Mucosa of descending colon (tissue), 3 donors: ENCODE measurements around the gene PADI2. TPM values are rescaled to one million over a fixed set of nuclear protein-coding genes. Genes with fewer than 3 reads are reported as not detected.
A peak's percentile ranks its signal among the peaks of the same experiment; 100 is the strongest.

Experiments used
- ATAC-seq: fragments of 200-7000 bp; cut with Tn5 transposase; one replicate; pipeline ENCODE4 v1.9.1; 2020; ENCODE audit warnings: mild to moderate bottlenecking, moderate library complexity
- DNase-seq, 3 donors: peaks; one replicate each; pipeline ENCODE4 v3.0.0-alpha.2; 2020
- H3K36me3 ChIP-seq: fragments of 200-600 bp; one replicate; pipeline ENCODE4 v1.8.0; 2021; ENCODE audit warnings: low read depth, mild to moderate bottlenecking
- H3K4me1 ChIP-seq: fragments of 200-600 bp; one replicate; pipeline ENCODE4 v1.8.0; 2021; ENCODE audit warnings: low read depth, mild to moderate bottlenecking
- H3K4me3 ChIP-seq: fragments of 200-600 bp; one replicate; pipeline ENCODE4 v1.8.0; 2021; ENCODE audit warnings: mild to moderate bottlenecking
- H3K9me3 ChIP-seq: fragments of 200-600 bp; one replicate; pipeline ENCODE4 v1.8.0; 2021; ENCODE audit warnings: mild to moderate bottlenecking
- intact Hi-C, 2 donors: fragments of 100-400 bp; cut with DNase I in 1 of 2; cut with micrococcal nuclease in 1 of 2; formaldehyde crosslinking; loops; one replicate each; pipeline versions ENCODE4 v1.11.0 to v1.11.1; 2022; cut with DNase I, micrococcal nuclease
- total RNA-seq, 3 donors: library from RNA; stranded (reverse); fragmentation: NEBNext Ultra II Directional in 2 of 3; extraction: Animal tissue kit (Norgen Biotek cat#: 25700) in 2 of 3; gene quantifications; one replicate each; pipeline versions ENCODE4 v1.2.1 to v1.2.4, GENCODE V29; 2021 to 2023
- TF ChIP-seq, protein P1 (sequence below): fragments of 200-600 bp; IDR thresholded peaks from one replicate; pipeline ENCODE4 v1.8.0; 2022; ENCODE audit warnings: antibody characterized with exemption, mild to moderate bottlenecking
- donor health status: DM: no; HTN: no; CAD: no; lungs with moderate emphysema.
- donor health status: DM: no; HTN: no; CAD: no.
- donor health status: DM: no; HTN: yes; CAD: no.

The PADI2 gene
- total RNA-seq, 3 donors from 2014 or later: 105 to 398 (median 163) TPM

- no peaks in the 10 kb centered on the region for H3K36me3 ChIP-seq
- no peak for DNase-seq
- intact Hi-C loops: no loop called here
- TF ChIP-seq, protein P1, sequence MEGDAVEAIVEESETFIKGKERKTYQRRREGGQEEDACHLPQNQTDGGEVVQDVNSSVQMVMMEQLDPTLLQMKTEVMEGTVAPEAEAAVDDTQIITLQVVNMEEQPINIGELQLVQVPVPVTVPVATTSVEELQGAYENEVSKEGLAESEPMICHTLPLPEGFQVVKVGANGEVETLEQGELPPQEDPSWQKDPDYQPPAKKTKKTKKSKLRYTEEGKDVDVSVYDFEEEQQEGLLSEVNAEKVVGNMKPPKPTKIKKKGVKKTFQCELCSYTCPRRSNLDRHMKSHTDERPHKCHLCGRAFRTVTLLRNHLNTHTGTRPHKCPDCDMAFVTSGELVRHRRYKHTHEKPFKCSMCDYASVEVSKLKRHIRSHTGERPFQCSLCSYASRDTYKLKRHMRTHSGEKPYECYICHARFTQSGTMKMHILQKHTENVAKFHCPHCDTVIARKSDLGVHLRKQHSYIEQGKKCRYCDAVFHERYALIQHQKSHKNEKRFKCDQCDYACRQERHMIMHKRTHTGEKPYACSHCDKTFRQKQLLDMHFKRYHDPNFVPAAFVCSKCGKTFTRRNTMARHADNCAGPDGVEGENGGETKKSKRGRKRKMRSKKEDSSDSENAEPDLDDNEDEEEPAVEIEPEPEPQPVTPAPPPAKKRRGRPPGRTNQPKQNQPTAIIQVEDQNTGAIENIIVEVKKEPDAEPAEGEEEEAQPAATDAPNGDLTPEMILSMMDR: no peak
- ATAC-seq: no peak
- H3K4me1 ChIP-seq: no peaks in the 10 kb centered on the region
- no peaks in the 10 kb centered on the region for H3K9me3 ChIP-seq
- no peak overlapping the region for H3K4me3 ChIP-seq
Measured at GRCh38 chr1:17163789-17164666, 44.8 kb upstream of the PADI2 start.

- TF ChIP-seq, protein P1: no peak
- Histone ChIP-seq H3K4me3 (no peak overlapping the region), H3K36me3 (no peaks in the 10 kb centered on the region), H3K4me1 (no peaks in the 10 kb centered on the region), H3K9me3 (no peaks in the 10 kb centered on the region)
- intact Hi-C loops: no loop called here
- ATAC-seq: no peak
- no peak for DNase-seq
Measured at GRCh38 chr1:17163371-17163770, 44.1 kb upstream of the PADI2 start.

DNA sequence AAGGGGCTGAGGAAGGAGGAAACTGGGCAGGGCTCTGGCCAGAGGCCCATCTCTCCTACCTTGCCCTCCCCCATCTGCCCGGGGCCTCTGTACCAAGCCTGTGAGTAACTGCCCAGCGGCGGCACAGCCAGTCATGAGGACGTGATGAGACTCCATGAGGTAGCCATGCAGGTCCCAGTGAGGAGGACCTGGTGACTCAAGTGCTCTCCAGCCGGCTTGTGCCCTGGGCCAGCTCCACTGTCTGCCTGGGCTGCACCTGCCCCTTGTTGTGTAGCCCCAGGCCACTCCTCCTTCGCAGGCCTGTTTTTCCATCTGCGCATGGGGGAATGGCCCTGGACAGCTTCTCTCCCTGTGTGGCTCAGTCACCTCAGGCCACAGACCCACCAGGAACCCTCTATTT lies 43.7 kb upstream of the PADI2 start:
- Histone ChIP-seq H3K36me3 (no peaks in the 10 kb centered on the region), H3K4me1 (no peaks in the 10 kb centered on the region), H3K4me3 (no peak overlapping the region), H3K9me3 (no peaks in the 10 kb centered on the region)
- DNase-seq: no peak
- no peak for ATAC-seq
- TF ChIP-seq, protein P1: no peak
- intact Hi-C loops: no loop called here

DNA sequence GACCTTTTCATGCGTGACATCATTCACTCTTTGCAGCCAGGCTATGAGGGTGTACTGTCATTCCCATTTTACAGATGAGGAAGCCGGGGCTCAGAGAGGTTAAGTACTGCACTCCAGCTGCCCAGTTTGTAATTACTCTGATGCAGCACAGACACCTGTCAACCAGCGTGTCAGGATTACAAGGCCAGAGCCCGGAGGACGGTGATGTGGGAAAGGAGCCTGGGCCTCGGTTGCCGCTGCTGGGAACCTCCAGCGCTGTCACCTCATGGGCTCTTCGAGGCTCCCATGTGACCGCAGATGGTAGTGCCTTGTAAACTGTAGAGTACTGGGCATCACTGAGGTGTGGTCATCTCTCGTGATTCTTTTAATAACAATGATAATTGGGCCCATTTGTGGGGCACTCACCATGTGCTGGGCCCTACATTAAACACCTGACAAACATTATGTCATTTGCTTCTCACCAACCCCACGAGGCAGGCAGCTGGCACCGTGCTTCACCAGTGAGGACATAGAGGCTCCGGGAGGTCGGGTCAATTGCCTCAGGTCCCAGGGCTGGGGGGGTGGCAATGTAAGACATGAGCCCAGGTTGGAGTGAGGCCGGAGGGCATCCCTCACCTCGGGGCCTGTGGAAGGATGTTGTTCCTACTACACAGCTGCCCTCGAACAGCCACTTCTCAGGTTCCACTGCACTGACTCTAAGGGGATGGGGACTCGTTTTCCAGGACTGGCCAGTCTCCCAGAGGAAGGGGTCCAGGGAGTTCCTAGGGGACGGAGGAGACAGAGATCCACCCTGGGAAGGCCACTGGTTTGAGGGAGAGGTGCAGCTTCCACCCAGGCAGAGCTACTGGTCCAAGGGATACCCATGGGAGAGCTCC lies 42.9 kb upstream of the PADI2 start:
- DNase-seq (no peak), ATAC-seq (no peak)
- H3K4me1 ChIP-seq: no peaks in the 10 kb centered on the region
- intact Hi-C loops: no loop called here
- TF ChIP-seq, protein P1: no peak
- H3K36me3 ChIP-seq: no peaks in the 10 kb centered on the region
- no peaks in the 10 kb centered on the region for H3K9me3 ChIP-seq
- no peak overlapping the region for H3K4me3 ChIP-seq

DNA sequence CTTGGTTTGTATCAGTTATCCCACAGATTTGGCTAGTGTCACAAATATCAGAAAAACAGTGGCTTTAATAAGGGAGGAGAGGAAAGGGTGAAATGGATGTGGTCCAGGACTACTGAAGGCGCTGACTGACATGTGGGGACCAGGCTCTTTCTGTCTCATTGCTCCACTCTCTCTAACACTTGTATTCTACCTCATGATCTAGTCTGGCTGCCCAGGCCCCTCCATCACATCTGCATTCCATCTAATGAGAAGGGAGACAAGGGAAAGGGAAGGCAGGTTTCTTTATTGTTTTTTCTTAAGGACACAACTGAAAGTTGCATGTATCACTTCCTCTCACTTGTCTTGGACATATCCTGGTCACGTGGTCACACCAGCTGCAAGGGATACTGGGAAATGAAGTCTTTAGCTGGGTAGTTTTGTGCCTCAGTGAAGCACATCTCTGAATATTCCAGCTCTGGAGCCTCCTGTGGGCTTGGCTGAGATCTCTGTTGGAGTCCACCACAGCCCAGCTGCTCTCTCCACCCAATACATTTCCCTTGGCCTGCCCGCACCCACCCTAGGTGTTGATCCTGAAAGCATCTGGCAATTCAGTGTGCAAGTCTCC lies 42.0 kb upstream of the PADI2 start:
- H3K4me1 ChIP-seq: no peaks in the 10 kb centered on the region
- no peaks in the 10 kb centered on the region for H3K36me3 ChIP-seq
- H3K9me3 ChIP-seq: peaks cover under 1% of the 10 kb centered on the region
- TF ChIP-seq, protein P1: no peak
- ATAC-seq (peak; percentile 21), DNase-seq (no peak)
- intact Hi-C loops: no loop called here
- H3K4me3 ChIP-seq: no peak overlapping the region
